Skeletal muscle cell (primary cell): Measurements from ENCODE around the gene OR2T27.
"Not testable (repeated sequence)": the region's sequence is repeated elsewhere in the genome, so short reads cannot be mapped to it uniquely, and the experiment has no call there.

Experiments
- DNase-seq: peaks from one replicate; pipeline ENCODE4 v3.0.0-alpha.2; 2010; ENCODE audit warnings: low read depth
- H3K4me3 ChIP-seq: 2 replicates; pipeline ENCODE4 v1.5.1; 2011; ENCODE audit warnings: low read depth, mild to moderate bottlenecking, control low read depth, low read length, moderate library complexity

Gene OR2T27

GRCh38 chr1:248642971-248643651 lies 12.2 kb downstream of the OR2T27 start:
- not testable (repeated sequence) for H3K4me3 ChIP-seq, DNase-seq

GRCh38 chr1:248641583-248641982 lies 13.7 kb downstream of the OR2T27 start:
- not testable (repeated sequence) for H3K4me3 ChIP-seq, DNase-seq

- H3K4me3 ChIP-seq, DNase-seq: not testable (repeated sequence)
Measured at GRCh38 chr1:248640906-248641305, 14.4 kb downstream of the OR2T27 start.

GRCh38 chr1:248639652-248640051 lies 15.7 kb downstream of the OR2T27 start:
- not testable (repeated sequence) for DNase-seq, H3K4me3 ChIP-seq

GRCh38 chr1:248636612-248637011 lies 18.7 kb downstream of the OR2T27 start:
- DNase-seq, H3K4me3 ChIP-seq: not testable (repeated sequence)

GRCh38 chr1:248634991-248635390 lies 20.3 kb downstream of the OR2T27 start, which contains the start of gene OR2T11:
Gene OR2T11 (minus strand): TSS chr1:248635091. CDS start chr1:248627128, 7,963 bp downstream.
- not testable (repeated sequence) for DNase-seq, H3K4me3 ChIP-seq

- no peak for DNase-seq
- no peak overlapping the region for H3K4me3 ChIP-seq
Measured at GRCh38 chr1:248631354-248632008, 23.8 kb downstream of the OR2T27 start.

GRCh38 chr1:248630551-248630950 lies 24.8 kb downstream of the OR2T27 start:
- no peak for DNase-seq
- H3K4me3 ChIP-seq = no peak overlapping the region

- no peak for DNase-seq
- no peak overlapping the region for H3K4me3 ChIP-seq
Measured at GRCh38 chr1:248627971-248628844, 27.1 kb downstream of the OR2T27 start.

- H3K4me3 ChIP-seq = no peak overlapping the region
- DNase-seq = no peak
Measured at GRCh38 chr1:248625971-248626370, 29.4 kb downstream of the OR2T27 start.

GRCh38 chr1:248625166-248625565 lies 30.2 kb downstream of the OR2T27 start:
- H3K4me3 ChIP-seq = no peak overlapping the region
- DNase-seq = no peak

- H3K4me3 ChIP-seq = no peak overlapping the region
- no peak for DNase-seq
Measured at GRCh38 chr1:248622570-248623001, 32.7 kb downstream of the OR2T27 start.

GRCh38 chr1:248621770-248622169 lies 33.6 kb downstream of the OR2T27 start:
- DNase-seq = no peak
- no peak overlapping the region for H3K4me3 ChIP-seq

GRCh38 chr1:248618878-248619277 lies 36.5 kb downstream of the OR2T27 start:
- no peak overlapping the region for H3K4me3 ChIP-seq
- DNase-seq = no peak

GRCh38 chr1:248618119-248618518 lies 37.2 kb downstream of the OR2T27 start:
- DNase-seq = no peak
- no peak overlapping the region for H3K4me3 ChIP-seq

GRCh38 chr1:248613742-248614141 lies 41.6 kb downstream of the OR2T27 start:
- H3K4me3 ChIP-seq = no peak overlapping the region
- no peak for DNase-seq

- H3K4me3 ChIP-seq = no peak overlapping the region
- DNase-seq = no peak
Measured at GRCh38 chr1:248611883-248612414, 43.4 kb downstream of the OR2T27 start.

- H3K4me3 ChIP-seq = no peak overlapping the region
- DNase-seq = no peak
Measured at GRCh38 chr1:248610301-248610700, 45.0 kb downstream of the OR2T27 start.
